DOHH2 (cell line): ENCODE measurements around the gene DHX29.
A peak's percentile ranks its signal among the peaks of the same experiment; 100 is the strongest.

Experiments used
- H3F3A ChIP-seq: fragments of 200-600 bp; sonication (generic), shearing (Covaris generic); 2 replicates; pipeline ENCODE4 v1.6.0; 2016; ENCODE audit warnings: antibody characterized with exemption, mild to moderate bottlenecking; ENCODE audit not compliant: control insufficient read depth, insufficient read depth
- H3K27ac ChIP-seq: fragments of 200-600 bp; sonication (generic); 2 replicates; pipeline ENCODE4 v1.5.1; 2014; ENCODE audit warnings: low read depth, mild to moderate bottlenecking, low read length, moderate library complexity
- H3K27me3 ChIP-seq: fragments of 200-600 bp; sonication (generic); 2 replicates; pipeline ENCODE4 v1.6.1; 2014; ENCODE audit warnings: mild to moderate bottlenecking, low read length, mixed read lengths; ENCODE audit not compliant: control insufficient read depth
- H3K36me3 ChIP-seq: fragments of 200-600 bp; sonication (generic); 2 replicates; pipeline ENCODE4 v1.6.1; 2014; ENCODE audit warnings: mild to moderate bottlenecking, low read length, moderate library complexity, mixed read lengths; ENCODE audit not compliant: control insufficient read depth
- H3K4me1 ChIP-seq: fragments of 200-600 bp; sonication (generic); 2 replicates; pipeline ENCODE4 v1.6.1; 2014; ENCODE audit warnings: mild to moderate bottlenecking, low read length, mixed read lengths; ENCODE audit not compliant: control insufficient read depth
- H3K4me2 ChIP-seq: fragments of 200-600 bp; sonication (generic); 2 replicates; pipeline ENCODE4 v1.6.0; 2014; ENCODE audit warnings: mild to moderate bottlenecking, low read length, moderate library complexity
- H3K4me3 ChIP-seq: fragments of 200-600 bp; sonication (generic); 2 replicates; pipeline ENCODE4 v1.5.1; 2014; ENCODE audit warnings: mild to moderate bottlenecking, low read length, mixed read lengths
- H3K79me2 ChIP-seq: fragments of 200-600 bp; sonication (generic); 2 replicates; pipeline ENCODE4 v1.6.1; 2014; ENCODE audit warnings: mild to moderate bottlenecking, low read length, mixed read lengths; ENCODE audit not compliant: control insufficient read depth
- H3K9me2 ChIP-seq: fragments of 200-600 bp; sonication (generic); replicated peaks from 2 replicates; pipeline ENCODE4 v1.6.1; 2014; ENCODE audit warnings: mild to moderate bottlenecking, low read length, mixed read lengths; ENCODE audit not compliant: control insufficient read depth
- H3K9me3 ChIP-seq: fragments of 200-600 bp; sonication (generic); 2 replicates; pipeline ENCODE4 v1.6.1; 2014; ENCODE audit warnings: antibody characterized with exemption, low read length, mixed read lengths; ENCODE audit not compliant: control insufficient read depth, insufficient read depth
- H4K20me1 ChIP-seq: fragments of 200-600 bp; sonication (generic); 2 replicates; pipeline ENCODE4 v1.6.0; 2014; ENCODE audit warnings: low read depth, mild to moderate bottlenecking, antibody characterized with exemption, low read length, moderate library complexity; ENCODE audit not compliant: control insufficient read depth, insufficient read depth
- CTCF ChIP-seq: fragments of 200-600 bp; sonication (generic); IDR thresholded peaks from one replicate; pipeline ENCODE4 v1.5.1; 2014; ENCODE audit warnings: antibody characterized with exemption, mild to moderate bottlenecking, low read depth, low read length; ENCODE audit not compliant: poor library complexity, severe bottlenecking
- EZH2phosphoT487 ChIP-seq: fragments of 200-600 bp; sonication (generic); IDR thresholded peaks from 2 replicates; pipeline ENCODE4 v1.6.1; 2017; ENCODE audit warnings: borderline replicate concordance, mild to moderate bottlenecking, antibody characterized with exemption, low read length, moderate library complexity, mixed read lengths

Gene DHX29

GRCh38 chr5:55232985-55233928, 74.2 kb downstream of the DHX29 start, which contains the start of gene CCNO:
TSS of gene CCNO (minus strand) at chr5:55233608. CDS start at chr5:55233523, 85 bp downstream.
- no peak within 1 kb of the TSS for H3K27ac ChIP-seq
- peaks cover 75% of the 10 kb centered on the region for H3K27me3 ChIP-seq
- H3K9me2 ChIP-seq = no peaks in the 10 kb centered on the region
- TF ChIP-seq EZH2phosphoT487 (no peak; the same call in none of the 2 replicates), CTCF (no peak)
- no peaks in the 10 kb centered on the region for H3K79me2 ChIP-seq
- H4K20me1 ChIP-seq = no peaks in the 10 kb centered on the region
- no peaks in the 10 kb centered on the region for H3K36me3 ChIP-seq
- H3F3A ChIP-seq = no peaks in the 10 kb centered on the region
- H3K4me1 ChIP-seq = peaks cover 31% of the 10 kb centered on the region
- peak within 1 kb of the TSS; percentile 80 for H3K4me2 ChIP-seq
- peak within 1 kb of the TSS; percentile 74 for H3K4me3 ChIP-seq
- H3K9me3 ChIP-seq = no peaks in the 10 kb centered on the region

DNA sequence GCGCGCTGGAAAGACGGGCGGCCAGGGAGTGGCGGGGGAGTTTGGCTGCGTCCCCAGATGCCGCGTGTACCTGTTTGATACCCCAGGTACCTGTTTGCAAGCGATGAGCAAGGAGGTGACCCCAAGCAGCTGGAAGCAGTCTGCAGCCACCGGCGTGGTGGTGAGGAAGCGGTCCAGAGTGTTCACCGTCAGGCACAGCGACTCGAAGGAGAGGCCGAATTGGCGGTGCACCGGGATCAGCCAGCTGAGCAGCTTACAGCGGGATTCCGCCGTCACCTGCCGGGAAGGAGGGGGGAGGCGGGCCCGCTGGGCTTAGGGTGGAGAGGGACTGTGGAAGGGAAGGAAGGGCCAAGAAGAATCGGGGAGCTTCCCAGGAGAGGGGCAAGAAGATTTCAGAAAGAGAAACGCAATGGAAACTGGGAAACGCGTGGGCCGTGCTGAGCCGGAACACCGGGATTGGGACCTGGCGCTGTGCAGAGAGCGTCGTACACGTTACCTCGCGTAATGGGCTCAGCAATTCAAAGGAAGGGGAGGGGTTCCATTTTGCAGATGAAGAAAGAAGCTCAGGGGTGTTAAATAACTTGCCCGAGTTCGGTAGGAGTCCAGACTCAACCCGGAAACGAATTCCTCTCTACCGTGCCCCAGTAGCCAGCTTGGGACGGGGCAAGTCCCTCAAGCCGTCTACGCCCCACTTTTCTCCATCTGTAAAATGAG, 75.1 kb downstream of the DHX29 start:
- Histone ChIP-seq H3K4me2 (peak overlapping the region; percentile 80), H3K9me2 (no peaks in the 10 kb centered on the region), H3K9me3 (no peaks in the 10 kb centered on the region), H3K27me3 (peaks cover 79% of the 10 kb centered on the region), H3K27ac (no peak overlapping the region), H3F3A (no peaks in the 10 kb centered on the region), H3K79me2 (no peaks in the 10 kb centered on the region), H3K36me3 (no peaks in the 10 kb centered on the region), H3K4me3 (peak overlapping the region; percentile 74), H4K20me1 (no peaks in the 10 kb centered on the region; the same call in 1 of the 2 replicates), H3K4me1 (peaks cover 35% of the 10 kb centered on the region)
- TF ChIP-seq EZH2phosphoT487 (no peak; the same call in 1 of the 2 replicates), CTCF (no peak)

GRCh38 chr5:55231919-55232270, 75.6 kb downstream of the DHX29 start:
- TF ChIP-seq CTCF (no peak), EZH2phosphoT487 (no peak; the same call in 1 of the 2 replicates)
- H3K79me2 ChIP-seq = no peaks in the 10 kb centered on the region
- H3K9me3 ChIP-seq = no peaks in the 10 kb centered on the region
- peak overlapping the region; percentile 74 for H3K4me3 ChIP-seq
- H3K27me3 ChIP-seq = peaks cover 84% of the 10 kb centered on the region
- no peaks in the 10 kb centered on the region; the same call in 1 of the 2 replicates for H4K20me1 ChIP-seq
- H3K9me2 ChIP-seq = no peaks in the 10 kb centered on the region
- H3K4me2 ChIP-seq = peak overlapping the region; percentile 80
- H3K27ac ChIP-seq = no peak overlapping the region
- no peaks in the 10 kb centered on the region for H3K36me3 ChIP-seq
- no peaks in the 10 kb centered on the region for H3F3A ChIP-seq
- H3K4me1 ChIP-seq = peaks cover 40% of the 10 kb centered on the region
